Right cardiac atrium (tissue), 5 donors: ENCODE measurements around the gene ANXA4. TPM values are rescaled to one million over a fixed set of nuclear protein-coding genes. Genes with fewer than 3 reads are reported as not detected.
A peak's percentile ranks its signal among the peaks of the same experiment; 100 is the strongest.
"Not testable (repeated sequence)": the region's sequence is repeated elsewhere in the genome, so short reads cannot be mapped to it uniquely, and the experiment has no call there.

Experiments
- ATAC-seq, 2 donors: fragments of 200-7000 bp; cut with Tn5 transposase; one replicate each; pipeline versions ENCODE4 v1.8.0 to v1.9.1; 2020; ENCODE audit warnings: moderate library complexity in 2 of 2, mild to moderate bottlenecking in 1 of 2
- DNase-seq, 3 donors: peaks; one replicate each; pipeline ENCODE4 v3.0.0-alpha.2; 2020
- H3K27ac ChIP-seq: one replicate; pipeline ENCODE4 v1.5.1; 2013; ENCODE audit warnings: mild to moderate bottlenecking, low read length, control low read depth, moderate library complexity
- H3K27me3 ChIP-seq: one replicate; pipeline ENCODE4 v1.6.1; 2013; ENCODE audit not compliant: control insufficient read depth, insufficient read depth
- H3K4me1 ChIP-seq: one replicate; pipeline ENCODE4 v1.6.1; 2013; ENCODE audit warnings: low read length; ENCODE audit not compliant: control insufficient read depth, insufficient read depth
- H3K4me3 ChIP-seq: one replicate; pipeline ENCODE4 v1.5.1; 2013; ENCODE audit warnings: low read length, control low read depth
- H3K9me3 ChIP-seq: one replicate; pipeline ENCODE4 v1.6.1; 2013; ENCODE audit warnings: low read length; ENCODE audit not compliant: control insufficient read depth
- WGBS: extraction: QIAGEN DNeasy Blood & Tissue Kit; methylation state at CpG from one replicate; pipeline ENCODE4 v1.1.7; 2013; 5-methylcytosine and 5-hydroxymethylcytosine counted together
- intact Hi-C, 4 donors: fragments of 100-400 bp; cut with DNase I; formaldehyde crosslinking; loops; one replicate each; pipeline versions ENCODE4 v1.11.0 to v1.14.0; 2022 to 2023
- polyA plus RNA-seq: library from polyadenylated mRNA; stranded (reverse); fragments of 200-250 nt; gene quantifications from one replicate; pipeline ENCODE4 v1.2.3, GENCODE V29; 2013
- total RNA-seq, 4 donors: library from RNA; stranded (reverse); fragmentation: NEBNext Ultra II Directional; extraction: Animal tissue kit (Norgen Biotek cat#: 25700); gene quantifications; one replicate each; pipeline ENCODE4 v1.2.1, GENCODE V29; 2021
- donor health status: healthy with polysubstance abuse.
- donor health status: DM: no; HTN: yes; CAD: no.
- donor health status: DM: no; HTN: no; CAD: no.
- donor health status: DM: no; HTN: yes; CAD: no; lungs with severe emphysema.
- donor health status: DM: yes; HTN: yes; CAD: no.

The ANXA4 gene
- total and polyA plus RNA-seq, 5 donors = 15.4 to 43.7 (median 27.3) TPM

- H3K27me3 ChIP-seq = no peaks in the 10 kb centered on the region
- H3K9me3 ChIP-seq = no peaks in the 10 kb centered on the region
- DNase-seq = no peak
- ATAC-seq = no peak
- H3K27ac ChIP-seq = no peak overlapping the region
- 79% methylated on average over 5 of the region's 5 CpGs for WGBS
- intact Hi-C loops = no loop called here
- H3K4me3 ChIP-seq = no peak overlapping the region
- no peaks in the 10 kb centered on the region for H3K4me1 ChIP-seq
Observed at GRCh38 chr2:69704446-69704845, 37.5 kb upstream of the ANXA4 start.

GRCh38 chr2:69709290-69709689, 32.6 kb upstream of the ANXA4 start:
- no peaks in the 10 kb centered on the region for H3K4me1 ChIP-seq
- H3K9me3 ChIP-seq = no peaks in the 10 kb centered on the region
- intact Hi-C loops = no loop called here
- no peak overlapping the region for H3K27ac ChIP-seq
- DNase-seq (no peak), ATAC-seq (no peak)
- no peak overlapping the region for H3K4me3 ChIP-seq
- no peaks in the 10 kb centered on the region for H3K27me3 ChIP-seq
- WGBS = 75% methylated on average over 5 of the region's 5 CpGs

GRCh38 chr2:69711971-69712370, 30.0 kb upstream of the ANXA4 start:
- DNase-seq = no peak
- Histone ChIP-seq H3K27ac (no peak overlapping the region), H3K27me3 (no peaks in the 10 kb centered on the region), H3K4me3 (no peak overlapping the region), H3K9me3 (no peaks in the 10 kb centered on the region), H3K4me1 (no peaks in the 10 kb centered on the region)
- WGBS = 95% methylated on average over 3 of the region's 3 CpGs
- no peak for ATAC-seq
- intact Hi-C loops = loop anchor here in 1 of 4 donors (10.0 kb wide), 1 partner anchor 67 kb away; the partner anchor contains the start of gene AAK1

GRCh38 chr2:69714024-69714423, 27.9 kb upstream of the ANXA4 start:
- Histone ChIP-seq H3K4me1 (no peaks in the 10 kb centered on the region), H3K27me3 (no peaks in the 10 kb centered on the region), H3K4me3 (no peak overlapping the region), H3K9me3 (no peaks in the 10 kb centered on the region), H3K27ac (no peak overlapping the region)
- WGBS = 89% methylated on average over 6 of the region's 6 CpGs
- no peak for DNase-seq
- intact Hi-C loops = loop anchor here in 2 of 4 donors (2.0 to 10.0 kb wide), 2 partner anchors 69 to 155 kb away; partner anchors contain the start of gene AAK1 (in 1 of the 2)
- ATAC-seq = peak; percentile 9 to 23

- not testable (repeated sequence) for H3K4me3 ChIP-seq, H3K27ac ChIP-seq, H3K9me3 ChIP-seq, H3K4me1 ChIP-seq, H3K27me3 ChIP-seq
- intact Hi-C loops = loop anchor here (2.0 to 10.0 kb wide), 3 partner anchors 70 to 157 kb away; partner anchors contain the start of gene AAK1 (in 1 of the 4)
- ATAC-seq = peak; percentile 90 to 95
- WGBS = 22% methylated on average over 9 of the region's 9 CpGs
- peak; percentile 88 to 94 (median 90) for DNase-seq
Observed at GRCh38 chr2:69714539-69715220, 27.3 kb upstream of the ANXA4 start.

GRCh38 chr2:69715964-69716363, 26.0 kb upstream of the ANXA4 start:
- ATAC-seq = no peak
- Histone ChIP-seq H3K9me3 (no peaks in the 10 kb centered on the region), H3K4me1 (no peaks in the 10 kb centered on the region), H3K27me3 (no peaks in the 10 kb centered on the region), H3K4me3 (no peak overlapping the region), H3K27ac (no peak overlapping the region)
- intact Hi-C loops = loop anchor here (2.0 to 10.0 kb wide), 3 partner anchors 71 to 159 kb away; partner anchors contain the start of gene AAK1 (in 1 of the 4)
- WGBS = 89% methylated on average over 1 of the region's 1 CpG
- no peak for DNase-seq

GRCh38 chr2:69716555-69717120, 25.3 kb upstream of the ANXA4 start:
- DNase-seq (no peak), ATAC-seq (no peak)
- no peak overlapping the region for H3K27ac ChIP-seq
- 73% methylated on average over 13 of the region's 13 CpGs for WGBS
- intact Hi-C loops = loop anchor here in 3 of 4 donors (5.0 to 10.0 kb wide), 2 partner anchors 72 to 159 kb away; partner anchors contain the start of gene AAK1 (in 1 of the 3)
- H3K27me3 ChIP-seq = no peaks in the 10 kb centered on the region
- H3K4me1 ChIP-seq = no peaks in the 10 kb centered on the region
- no peak overlapping the region for H3K4me3 ChIP-seq
- no peaks in the 10 kb centered on the region for H3K9me3 ChIP-seq

GRCh38 chr2:69717186-69717585, 24.7 kb upstream of the ANXA4 start:
- intact Hi-C loops = loop anchor here in 3 of 4 donors (5.0 to 10.0 kb wide), 2 partner anchors 72 to 160 kb away; partner anchors contain the start of gene AAK1 (in 1 of the 3)
- no peaks in the 10 kb centered on the region for H3K9me3 ChIP-seq
- DNase-seq (no peak), ATAC-seq (no peak)
- no peak overlapping the region for H3K4me3 ChIP-seq
- no peaks in the 10 kb centered on the region for H3K4me1 ChIP-seq
- no peak overlapping the region for H3K27ac ChIP-seq
- H3K27me3 ChIP-seq = no peaks in the 10 kb centered on the region
- WGBS = 96% methylated on average over 2 of the region's 2 CpGs

- intact Hi-C loops = loop anchor here in 3 of 4 donors (5.0 to 10.0 kb wide), 2 partner anchors 73 to 161 kb away; partner anchors contain the start of gene AAK1 (in 1 of the 3)
- H3K27ac ChIP-seq = no peak overlapping the region
- no peak for DNase-seq
- 67% methylated on average over 2 of the region's 2 CpGs for WGBS
- no peaks in the 10 kb centered on the region for H3K4me1 ChIP-seq
- ATAC-seq = no peak
- no peak overlapping the region for H3K4me3 ChIP-seq
- no peaks in the 10 kb centered on the region for H3K9me3 ChIP-seq
- H3K27me3 ChIP-seq = no peaks in the 10 kb centered on the region
Observed at GRCh38 chr2:69717861-69718273, 24.1 kb upstream of the ANXA4 start.

- intact Hi-C loops = loop anchor here in 3 of 4 donors (5.0 to 10.0 kb wide), 2 partner anchors 74 to 161 kb away; partner anchors contain the start of gene AAK1 (in 1 of the 3)
Observed at GRCh38 chr2:69718338-69718965, 23.5 kb upstream of the ANXA4 start.

GRCh38 chr2:69720404-69720803, 21.5 kb upstream of the ANXA4 start:
- intact Hi-C loops = loop anchor here in 1 of 4 donors (5.0 kb wide), 1 partner anchor 97 kb away; no protein-coding TSS in a partner anchor
- DNase-seq = no peak
- WGBS = 53% methylated on average over 1 of the region's 1 CpG

More at GRCh38 chr2:69718338-69718965, 23.5 kb upstream of the ANXA4 start:
- H3K4me3 ChIP-seq = no peak overlapping the region
- H3K9me3 ChIP-seq = no peaks in the 10 kb centered on the region
- no peak for DNase-seq
- no peaks in the 10 kb centered on the region for H3K27me3 ChIP-seq
- H3K27ac ChIP-seq = no peak overlapping the region
- WGBS = 80% methylated on average over 5 of the region's 5 CpGs
- no peaks in the 10 kb centered on the region for H3K4me1 ChIP-seq
- no peak for ATAC-seq

More at GRCh38 chr2:69720404-69720803, 21.5 kb upstream of the ANXA4 start:
- no peaks in the 10 kb centered on the region for H3K9me3 ChIP-seq
- no peaks in the 10 kb centered on the region for H3K27me3 ChIP-seq
- H3K4me1 ChIP-seq = no peaks in the 10 kb centered on the region
- H3K4me3 ChIP-seq = no peak overlapping the region
- no peak overlapping the region for H3K27ac ChIP-seq
- no peak for ATAC-seq
